Activated naive CD8-positive, alpha-beta T cell (primary cell): Measurements from ENCODE around the gene GYPB.
"Not testable (repeated sequence)": the region's sequence is repeated elsewhere in the genome, so short reads cannot be mapped to it uniquely, and the experiment has no call there.

ENCODE experiments used
- H3K27ac Mint-ChIP-seq: one replicate; pipeline ENCODE4 v1.8.0; 2021; ENCODE audit warnings: mixed read lengths
- H3K27me3 Mint-ChIP-seq: one replicate; pipeline ENCODE4 v1.8.0; 2021; ENCODE audit warnings: mixed read lengths
- H3K36me3 Mint-ChIP-seq: one replicate; pipeline ENCODE4 v1.8.0; 2021; ENCODE audit warnings: mixed read lengths
- H3K4me1 Mint-ChIP-seq: one replicate; pipeline ENCODE4 v1.8.0; 2021; ENCODE audit warnings: low read depth, mixed read lengths
- H3K4me3 Mint-ChIP-seq: one replicate; pipeline ENCODE4 v1.8.0; 2021; ENCODE audit warnings: mild to moderate bottlenecking, mixed read lengths
- H3K9me3 Mint-ChIP-seq: one replicate; pipeline ENCODE4 v1.8.0; 2021; ENCODE audit warnings: low read depth, mixed read lengths

The GYPB gene

DNA sequence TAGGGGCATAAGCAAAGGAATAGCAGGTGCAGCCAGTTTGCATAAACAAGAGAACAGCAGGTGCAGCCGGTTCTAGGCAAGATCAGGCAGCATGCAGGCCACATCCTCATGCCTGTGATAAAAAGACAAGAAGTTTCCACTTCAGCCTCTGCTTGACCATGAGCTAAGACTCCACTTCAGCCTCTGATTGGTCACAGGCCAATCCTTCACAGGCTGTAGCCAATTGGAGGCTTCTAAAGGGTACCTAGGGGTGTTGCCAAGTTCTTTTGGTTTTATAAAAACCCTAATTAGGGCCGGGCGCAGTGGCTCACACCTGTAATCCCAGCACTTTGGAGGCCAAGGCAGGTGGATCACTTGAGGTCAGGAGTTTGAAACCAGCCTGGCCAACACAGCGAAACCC lies 23.0 kb downstream of the GYPB start:
- H3K4me1 Mint-ChIP-seq, H3K36me3 Mint-ChIP-seq: not testable (repeated sequence)

DNA sequence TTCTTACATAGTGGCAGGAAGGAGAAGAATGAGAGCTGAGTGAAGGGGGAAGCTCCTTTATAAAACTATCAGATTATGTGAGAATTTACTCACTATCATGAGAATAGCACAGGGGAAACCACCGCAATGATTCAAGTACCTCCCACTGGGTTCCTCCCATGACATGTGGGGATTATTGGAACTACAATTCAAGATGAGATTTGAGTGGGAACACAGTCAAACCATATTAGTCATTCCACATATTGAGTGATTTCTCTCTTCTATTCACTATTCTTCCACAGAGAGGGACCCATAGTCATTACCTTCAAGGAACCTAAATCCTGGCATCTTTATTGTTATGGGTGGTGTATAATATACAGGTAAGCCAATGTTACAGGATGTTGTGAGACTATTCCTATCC lies 27.4 kb downstream of the GYPB start:
- H3K4me3 Mint-ChIP-seq, H3K27ac Mint-ChIP-seq, H3K9me3 Mint-ChIP-seq, H3K4me1 Mint-ChIP-seq, H3K27me3 Mint-ChIP-seq, H3K36me3 Mint-ChIP-seq: not testable (repeated sequence)

More for the DNA sequence above, 23.0 kb downstream of the GYPB start:
- not testable (repeated sequence) for H3K4me3 Mint-ChIP-seq, H3K9me3 Mint-ChIP-seq, H3K27ac Mint-ChIP-seq, H3K27me3 Mint-ChIP-seq

DNA sequence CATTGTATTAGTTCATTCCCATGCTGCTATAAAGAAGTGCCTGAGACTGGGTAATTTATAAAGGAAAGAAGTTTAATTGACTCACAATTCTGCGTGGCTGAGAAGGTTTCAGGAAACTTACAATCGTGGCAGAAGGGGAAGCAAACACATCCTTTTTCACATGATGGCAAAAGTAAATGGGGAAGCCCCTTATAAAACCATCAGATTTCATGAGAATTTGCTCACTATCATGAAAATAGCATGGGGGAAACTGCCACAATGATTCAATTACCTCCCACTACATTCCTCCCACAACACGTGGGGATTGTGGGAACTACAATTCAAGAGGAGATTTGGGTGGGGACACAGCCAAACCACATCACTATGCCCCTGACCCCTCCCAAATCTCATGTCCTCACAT lies 28.5 kb downstream of the GYPB start:
- not testable (repeated sequence) for H3K4me3 Mint-ChIP-seq, H3K36me3 Mint-ChIP-seq, H3K4me1 Mint-ChIP-seq, H3K27ac Mint-ChIP-seq, H3K27me3 Mint-ChIP-seq, H3K9me3 Mint-ChIP-seq

DNA sequence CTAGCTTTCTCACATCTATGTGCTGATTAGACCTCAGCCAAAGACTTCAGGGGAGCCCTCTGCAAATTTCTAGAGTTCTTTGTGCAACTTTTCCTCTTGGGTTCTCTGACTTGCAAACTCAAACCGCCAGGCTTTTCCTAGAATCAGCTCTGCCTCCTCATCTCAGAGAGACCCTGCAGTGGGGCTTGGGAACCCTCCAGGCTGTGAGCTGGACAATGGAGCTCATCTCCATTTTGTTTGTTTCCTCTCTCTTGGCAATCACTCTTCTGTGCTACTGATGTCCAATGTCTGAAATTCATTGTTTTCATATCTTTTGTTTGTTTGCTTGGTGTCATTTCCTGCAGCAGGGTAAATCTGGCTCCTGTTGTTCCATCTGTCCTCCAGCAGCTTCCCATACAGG lies 33.0 kb downstream of the GYPB start:
- Mint-ChIP-seq H3K9me3 (no peaks in the 10 kb centered on the region), H3K4me3 (no peak overlapping the region), H3K27me3 (no peaks in the 10 kb centered on the region), H3K36me3 (peaks cover 6% of the 10 kb centered on the region), H3K27ac (no peak overlapping the region), H3K4me1 (peaks cover 3% of the 10 kb centered on the region)

DNA sequence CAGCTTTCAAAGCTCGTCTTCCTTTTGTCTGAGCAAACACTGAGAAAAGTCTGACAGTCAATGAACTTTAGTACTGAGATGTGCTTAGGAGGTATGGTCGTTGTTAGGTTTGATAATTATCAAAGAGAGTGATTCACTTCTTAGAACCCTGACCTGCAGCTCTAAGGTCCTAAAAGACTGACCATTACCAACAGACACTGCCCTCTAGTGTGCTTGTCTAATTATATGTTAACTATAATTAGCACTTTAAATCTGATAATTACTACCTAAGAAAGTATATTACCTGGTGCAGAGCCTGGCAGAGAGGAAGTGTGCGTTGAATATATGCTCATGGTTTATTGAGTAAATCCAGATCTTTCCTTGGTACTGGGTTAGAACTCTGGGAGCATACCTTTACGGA lies 38.4 kb downstream of the GYPB start:
- H3K36me3 Mint-ChIP-seq, H3K4me1 Mint-ChIP-seq: not testable (repeated sequence)

DNA sequence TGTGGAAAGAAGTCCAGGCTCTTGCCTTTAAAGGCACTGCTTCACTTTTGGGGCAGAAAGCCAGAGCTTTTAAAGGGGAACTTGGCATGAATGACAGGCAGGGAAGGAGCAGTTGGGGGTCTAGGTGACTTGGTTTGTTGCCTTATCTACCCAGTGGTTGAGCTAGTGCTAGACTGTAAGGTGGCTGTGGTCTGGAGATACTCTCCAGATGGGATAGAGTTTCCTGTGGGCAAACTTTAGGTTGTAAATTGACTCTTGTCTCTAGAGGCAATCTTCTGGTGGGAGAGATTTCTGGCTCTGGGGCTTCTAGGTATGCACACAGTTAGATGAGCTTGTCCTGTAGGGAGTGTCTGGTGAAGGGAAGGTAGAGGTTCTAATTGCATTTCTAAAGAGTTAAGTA lies 43.7 kb downstream of the GYPB start:
- H3K4me3 Mint-ChIP-seq, result not testable (repeated sequence)

More for the DNA sequence above, 38.4 kb downstream of the GYPB start:
- H3K27me3 Mint-ChIP-seq, H3K4me3 Mint-ChIP-seq, H3K9me3 Mint-ChIP-seq, H3K27ac Mint-ChIP-seq: not testable (repeated sequence)

DNA sequence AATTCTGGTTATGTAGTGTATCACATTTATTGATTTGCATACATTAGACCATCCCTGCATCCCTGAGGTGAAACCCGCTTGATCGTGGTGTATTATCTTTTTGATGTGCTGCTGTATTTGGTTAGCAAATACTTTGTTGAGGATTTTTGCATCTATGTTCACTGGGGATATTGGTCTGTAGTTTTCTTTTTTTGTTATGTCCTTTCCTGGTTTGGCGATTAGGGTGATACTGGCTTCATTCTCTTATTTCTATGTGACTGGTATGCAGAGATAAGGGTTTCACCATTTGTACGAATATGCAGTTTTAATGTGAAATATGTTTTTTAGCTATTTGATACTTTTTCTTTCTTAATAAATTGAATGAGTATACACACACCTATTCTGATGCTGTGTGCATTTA lies 45.2 kb downstream of the GYPB start:
- H3K9me3 Mint-ChIP-seq, H3K4me1 Mint-ChIP-seq, H3K27me3 Mint-ChIP-seq, H3K4me3 Mint-ChIP-seq, H3K27ac Mint-ChIP-seq, H3K36me3 Mint-ChIP-seq: not testable (repeated sequence)

More for the DNA sequence above, 43.7 kb downstream of the GYPB start:
- not testable (repeated sequence) for H3K27ac Mint-ChIP-seq, H3K9me3 Mint-ChIP-seq, H3K36me3 Mint-ChIP-seq, H3K4me1 Mint-ChIP-seq, H3K27me3 Mint-ChIP-seq

DNA sequence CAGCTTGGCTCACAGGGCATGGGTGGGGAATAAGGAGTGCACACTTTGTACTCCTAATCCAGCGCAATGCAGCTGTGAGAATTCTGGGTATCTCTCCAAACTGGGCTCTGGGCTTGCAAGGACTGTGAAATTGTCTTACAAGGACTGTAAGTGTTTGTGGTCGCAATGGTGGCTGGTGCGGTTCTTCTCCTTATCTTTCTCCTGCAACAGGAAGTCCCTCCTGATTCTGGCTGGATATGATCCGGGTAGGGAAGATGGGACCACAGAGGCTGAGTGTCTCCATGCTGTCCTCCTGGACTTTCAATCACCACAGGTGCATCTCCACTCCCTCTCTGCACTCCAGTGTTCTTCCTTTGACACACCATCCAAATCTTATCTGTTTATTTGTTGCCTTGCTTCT lies 58.1 kb downstream of the GYPB start:
- no peaks in the 10 kb centered on the region for H3K4me1 Mint-ChIP-seq

DNA sequence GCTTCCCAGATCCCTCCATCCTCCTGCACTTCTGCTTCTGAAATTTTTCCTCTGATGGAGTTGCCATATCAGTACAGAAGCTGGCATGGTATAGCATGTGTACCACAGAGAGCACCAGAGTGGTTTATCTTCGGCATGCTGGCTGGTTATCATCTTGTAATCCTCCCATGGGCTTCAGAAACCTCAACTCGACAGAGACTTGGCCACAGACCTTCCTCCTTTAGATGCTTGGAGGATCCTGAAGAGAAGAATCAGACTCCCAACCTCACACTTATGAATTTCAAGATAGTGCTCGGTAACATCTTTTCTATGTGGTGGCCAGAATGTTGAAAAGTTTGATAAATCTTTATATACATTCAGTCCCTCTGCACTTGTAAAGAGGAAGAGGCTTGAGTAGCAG lies 63.9 kb downstream of the GYPB start:
- not testable (repeated sequence) for H3K27me3 Mint-ChIP-seq, H3K4me1 Mint-ChIP-seq, H3K4me3 Mint-ChIP-seq, H3K9me3 Mint-ChIP-seq, H3K27ac Mint-ChIP-seq
- peaks cover 12% of the 10 kb centered on the region for H3K36me3 Mint-ChIP-seq

More for the DNA sequence above, 58.1 kb downstream of the GYPB start:
- H3K27me3 Mint-ChIP-seq, result no peaks in the 10 kb centered on the region
- H3K4me3 Mint-ChIP-seq, result no peak overlapping the region
- H3K36me3 Mint-ChIP-seq, result no peaks in the 10 kb centered on the region
- H3K9me3 Mint-ChIP-seq, result no peaks in the 10 kb centered on the region
- no peak overlapping the region for H3K27ac Mint-ChIP-seq

DNA sequence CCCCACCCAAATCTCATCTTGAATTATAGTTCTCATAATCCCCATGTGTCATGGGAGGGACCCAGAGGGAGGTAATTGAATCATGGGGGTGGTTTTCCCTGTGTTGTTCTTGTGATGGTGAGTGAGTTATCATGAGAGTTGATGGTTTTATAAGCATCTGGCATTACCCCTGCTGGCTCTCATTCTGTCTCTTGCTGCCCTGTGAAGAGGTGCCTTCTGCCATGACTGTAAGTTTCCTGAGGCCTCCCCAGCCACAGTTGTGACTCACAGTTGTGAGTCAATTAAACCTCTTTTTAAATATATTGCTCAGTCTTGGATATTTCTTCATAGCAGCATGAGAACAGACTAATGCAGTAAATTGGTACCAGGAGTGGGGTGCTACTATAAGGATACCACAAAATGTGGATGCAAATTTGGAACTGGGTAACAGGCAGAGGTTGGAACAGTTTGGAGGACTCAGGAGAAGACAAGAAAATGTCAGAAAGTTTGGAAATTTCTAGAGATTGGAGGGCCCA lies 67.7 kb downstream of the GYPB start:
- H3K9me3 Mint-ChIP-seq, H3K4me1 Mint-ChIP-seq, H3K27me3 Mint-ChIP-seq, H3K4me3 Mint-ChIP-seq, H3K27ac Mint-ChIP-seq: not testable (repeated sequence)
- peaks cover 12% of the 10 kb centered on the region for H3K36me3 Mint-ChIP-seq

DNA sequence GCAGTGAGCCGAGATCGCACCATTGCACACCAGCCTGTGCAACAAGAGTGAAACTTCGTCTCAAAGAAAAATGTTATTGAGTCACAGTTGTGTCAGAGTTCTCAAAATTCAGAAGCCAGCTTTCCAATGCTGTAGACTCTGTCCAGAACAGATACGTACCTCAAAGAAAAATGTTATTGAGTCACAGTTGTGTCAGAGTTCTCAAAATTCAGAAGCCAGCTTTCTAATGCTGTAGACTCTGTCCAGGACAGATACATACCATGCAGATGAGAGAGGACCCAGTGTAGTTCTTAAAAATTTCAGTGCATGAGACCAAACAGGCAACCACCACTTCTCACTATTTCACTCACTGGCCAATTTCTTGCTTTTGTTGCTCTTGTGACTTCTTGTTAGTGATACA lies 68.2 kb downstream of the GYPB start:
- peaks cover 12% of the 10 kb centered on the region for H3K36me3 Mint-ChIP-seq
- not testable (repeated sequence) for H3K27ac Mint-ChIP-seq, H3K27me3 Mint-ChIP-seq, H3K4me1 Mint-ChIP-seq, H3K4me3 Mint-ChIP-seq, H3K9me3 Mint-ChIP-seq

DNA sequence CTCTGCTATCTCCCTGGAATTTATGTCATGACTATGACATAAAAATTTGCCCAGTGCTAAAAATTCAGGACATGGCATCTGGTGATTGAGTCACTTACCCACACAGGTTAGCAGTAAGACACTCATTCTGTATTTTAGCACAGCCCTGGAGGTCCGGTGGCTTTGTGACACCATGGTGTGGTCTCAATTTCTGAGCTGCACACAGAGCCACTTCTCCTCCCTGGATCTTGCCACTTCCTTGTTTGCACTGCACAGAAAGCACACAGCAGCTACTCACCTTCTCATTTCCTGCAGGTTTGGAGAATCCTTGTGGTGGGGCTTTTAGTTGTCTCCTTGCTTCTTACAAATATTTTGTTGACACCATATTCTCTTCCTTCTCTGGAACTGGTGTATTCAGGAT lies 69.0 kb downstream of the GYPB start:
- peaks cover 12% of the 10 kb centered on the region for H3K36me3 Mint-ChIP-seq
- H3K27ac Mint-ChIP-seq, H3K9me3 Mint-ChIP-seq, H3K4me3 Mint-ChIP-seq, H3K4me1 Mint-ChIP-seq, H3K27me3 Mint-ChIP-seq: not testable (repeated sequence)

DNA sequence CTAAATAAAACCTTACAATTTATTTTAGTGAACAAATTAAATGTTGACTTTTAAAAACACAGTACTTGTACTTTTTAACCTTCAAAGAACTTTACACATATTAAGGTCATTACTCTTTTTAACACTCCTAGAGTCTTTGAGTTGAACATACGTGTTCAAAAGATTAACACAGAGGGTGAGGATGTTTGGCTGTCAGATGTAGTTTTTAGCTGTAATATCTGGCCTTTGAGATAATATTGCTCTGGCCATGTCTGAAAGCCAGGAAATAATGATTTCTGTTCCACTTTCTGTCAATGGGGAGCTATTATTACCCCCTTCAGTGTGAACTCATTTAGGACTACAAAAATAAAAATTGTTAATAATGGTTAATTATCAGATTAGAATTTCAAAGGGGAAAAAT lies 71.7 kb downstream of the GYPB start:
- H3K36me3 Mint-ChIP-seq, H3K27me3 Mint-ChIP-seq, H3K4me1 Mint-ChIP-seq, H3K27ac Mint-ChIP-seq, H3K4me3 Mint-ChIP-seq, H3K9me3 Mint-ChIP-seq: not testable (repeated sequence)
